ENCODE data around the gene OAF. TPM values are rescaled to one million over a fixed set of nuclear protein-coding genes. Genes with fewer than 3 reads are reported as not detected.

Gene OAF
- total and polyA plus RNA-seq, 2 donors (not counting 1 experiment from before 2014, with no cell fraction given): 1.3 to 1.9 TPM

- ATAC-seq (ENCODE audit: low read depth): no peak
- Histone ChIP-seq H3K36me3 (replicated peaks in 1 of 2; ENCODE audit: control extremely low read depth in 1 of 2, control insufficient read depth in 1 of 2, extremely low read depth in 1 of 2, insufficient read depth in 2 of 2, low read length in 1 of 2) (no peaks in the 10 kb centered on the region), H4K20me1 (ENCODE audit: control insufficient read depth, insufficient read depth, low read length, poor library complexity, severe bottlenecking) (no peaks in the 10 kb centered on the region), H3K27ac (ENCODE audit: low read length in 2 of 2) (no peak overlapping the region), H3K27me3 (replicated peaks in 1 of 4; ENCODE audit: control extremely low read depth in 1 of 4, control insufficient read depth in 3 of 4, insufficient read depth in 4 of 4, low read length in 3 of 4) (peaks cover 0 to 6% (median 0%) of the 10 kb centered on the region in 4 experiments), H3K4me1 (ENCODE audit: control insufficient read depth in 2 of 2, insufficient read depth in 2 of 2, low read length in 2 of 2) (no peaks in the 10 kb centered on the region), H3K4me3 (ENCODE audit: control extremely low read depth in 1 of 5, extremely low read depth in 1 of 5, insufficient read depth in 1 of 5, low read depth in 2 of 5, low read length in 4 of 5) (no peak overlapping the region), H3K79me2 (ENCODE audit: control insufficient read depth, insufficient read depth, low read length) (no peaks in the 10 kb centered on the region), H3K4me2 (replicated peaks; ENCODE audit: low read depth, low read length, poor library complexity, severe bottlenecking) (no peak overlapping the region), H3K9ac (ENCODE audit: low read length) (no peak overlapping the region), H3K9me3 (ENCODE audit: control extremely low read depth in 1 of 3, control insufficient read depth in 2 of 3, insufficient read depth in 1 of 3, low read length in 2 of 3) (no peaks in the 10 kb centered on the region), H2AFZ (ENCODE audit: insufficient read depth, low read depth, low read length, poor library complexity, severe bottlenecking) (no peak overlapping the region)
- no peak for TF ChIP-seq EZH2 (IDR thresholded peaks at IDR 0.05; ENCODE audit: borderline replicate concordance, insufficient read depth, low read depth, low read length, poor library complexity, severe bottlenecking)
- TF ChIP-seq, protein P1, sequence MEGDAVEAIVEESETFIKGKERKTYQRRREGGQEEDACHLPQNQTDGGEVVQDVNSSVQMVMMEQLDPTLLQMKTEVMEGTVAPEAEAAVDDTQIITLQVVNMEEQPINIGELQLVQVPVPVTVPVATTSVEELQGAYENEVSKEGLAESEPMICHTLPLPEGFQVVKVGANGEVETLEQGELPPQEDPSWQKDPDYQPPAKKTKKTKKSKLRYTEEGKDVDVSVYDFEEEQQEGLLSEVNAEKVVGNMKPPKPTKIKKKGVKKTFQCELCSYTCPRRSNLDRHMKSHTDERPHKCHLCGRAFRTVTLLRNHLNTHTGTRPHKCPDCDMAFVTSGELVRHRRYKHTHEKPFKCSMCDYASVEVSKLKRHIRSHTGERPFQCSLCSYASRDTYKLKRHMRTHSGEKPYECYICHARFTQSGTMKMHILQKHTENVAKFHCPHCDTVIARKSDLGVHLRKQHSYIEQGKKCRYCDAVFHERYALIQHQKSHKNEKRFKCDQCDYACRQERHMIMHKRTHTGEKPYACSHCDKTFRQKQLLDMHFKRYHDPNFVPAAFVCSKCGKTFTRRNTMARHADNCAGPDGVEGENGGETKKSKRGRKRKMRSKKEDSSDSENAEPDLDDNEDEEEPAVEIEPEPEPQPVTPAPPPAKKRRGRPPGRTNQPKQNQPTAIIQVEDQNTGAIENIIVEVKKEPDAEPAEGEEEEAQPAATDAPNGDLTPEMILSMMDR (IDR thresholded peaks at IDR 0.05): no peak
- H3K4me1 Mint-ChIP-seq: no peaks in the 10 kb centered on the region
- H3K27ac Mint-ChIP-seq: no peak overlapping the region
- no peak overlapping the region for H3K4me3 Mint-ChIP-seq
- POLR2A ChIA-PET: no interaction called here
- no peak for DNase-seq
- intact Hi-C loops (cut with micrococcal nuclease): no loop called here
- CTCF ChIA-PET: no interaction called here
- peaks cover 34% of the 10 kb centered on the region for H3K27me3 Mint-ChIP-seq
- no peaks in the 10 kb centered on the region for H3K9me3 Mint-ChIP-seq (ENCODE audit: insufficient read depth)
- 100% methylated on average over 1 of the region's 1 CpG for WGBS (ENCODE audit: insufficient coverage)
Observed at GRCh38 chr11:120200677-120201076, 10.2 kb upstream of the OAF start.

- ATAC-seq (ENCODE audit: low read depth): no peak
- intact Hi-C loops (cut with micrococcal nuclease): no loop called here
- DNase-seq: no peak
- WGBS (ENCODE audit: insufficient coverage): no CpG with 5 or more reads among the region's 3 CpGs
- Mint-ChIP-seq H3K27me3 (peaks cover 31% of the 10 kb centered on the region), H3K9me3 (ENCODE audit: insufficient read depth) (no peaks in the 10 kb centered on the region), H3K27ac (no peak overlapping the region), H3K4me3 (no peak overlapping the region), H3K4me1 (no peaks in the 10 kb centered on the region)
- Histone ChIP-seq H2AFZ (ENCODE audit: insufficient read depth, low read depth, low read length, poor library complexity, severe bottlenecking) (no peak overlapping the region), H4K20me1 (ENCODE audit: control insufficient read depth, insufficient read depth, low read length, poor library complexity, severe bottlenecking) (no peaks in the 10 kb centered on the region), H3K27ac (ENCODE audit: low read length in 2 of 2) (no peak overlapping the region), H3K9me3 (ENCODE audit: control extremely low read depth in 1 of 3, control insufficient read depth in 2 of 3, insufficient read depth in 1 of 3, low read length in 2 of 3) (no peaks in the 10 kb centered on the region), H3K27me3 (replicated peaks in 1 of 4; ENCODE audit: control extremely low read depth in 1 of 4, control insufficient read depth in 3 of 4, insufficient read depth in 4 of 4, low read length in 3 of 4) (no peaks in the 10 kb centered on the region), H3K4me1 (ENCODE audit: control insufficient read depth in 2 of 2, insufficient read depth in 2 of 2, low read length in 2 of 2) (no peaks in the 10 kb centered on the region), H3K79me2 (ENCODE audit: control insufficient read depth, insufficient read depth, low read length) (no peaks in the 10 kb centered on the region), H3K36me3 (replicated peaks in 1 of 2; ENCODE audit: control extremely low read depth in 1 of 2, control insufficient read depth in 1 of 2, extremely low read depth in 1 of 2, insufficient read depth in 2 of 2, low read length in 1 of 2) (no peaks in the 10 kb centered on the region), H3K9ac (ENCODE audit: low read length) (no peak overlapping the region), H3K4me3 (ENCODE audit: control extremely low read depth in 1 of 5, extremely low read depth in 1 of 5, insufficient read depth in 1 of 5, low read depth in 2 of 5, low read length in 4 of 5) (no peak overlapping the region), H3K4me2 (replicated peaks; ENCODE audit: low read depth, low read length, poor library complexity, severe bottlenecking) (no peak overlapping the region)
- TF ChIP-seq, protein P1 (IDR thresholded peaks at IDR 0.05): no peak
- no peak for TF ChIP-seq EZH2 (IDR thresholded peaks at IDR 0.05; ENCODE audit: borderline replicate concordance, insufficient read depth, low read depth, low read length, poor library complexity, severe bottlenecking)
- CTCF ChIA-PET: no interaction called here
- POLR2A ChIA-PET: no interaction called here
Observed at GRCh38 chr11:120201653-120202052, 9.2 kb upstream of the OAF start.
